Measurements from ENCODE around the gene TOPAZ1.

DNA sequence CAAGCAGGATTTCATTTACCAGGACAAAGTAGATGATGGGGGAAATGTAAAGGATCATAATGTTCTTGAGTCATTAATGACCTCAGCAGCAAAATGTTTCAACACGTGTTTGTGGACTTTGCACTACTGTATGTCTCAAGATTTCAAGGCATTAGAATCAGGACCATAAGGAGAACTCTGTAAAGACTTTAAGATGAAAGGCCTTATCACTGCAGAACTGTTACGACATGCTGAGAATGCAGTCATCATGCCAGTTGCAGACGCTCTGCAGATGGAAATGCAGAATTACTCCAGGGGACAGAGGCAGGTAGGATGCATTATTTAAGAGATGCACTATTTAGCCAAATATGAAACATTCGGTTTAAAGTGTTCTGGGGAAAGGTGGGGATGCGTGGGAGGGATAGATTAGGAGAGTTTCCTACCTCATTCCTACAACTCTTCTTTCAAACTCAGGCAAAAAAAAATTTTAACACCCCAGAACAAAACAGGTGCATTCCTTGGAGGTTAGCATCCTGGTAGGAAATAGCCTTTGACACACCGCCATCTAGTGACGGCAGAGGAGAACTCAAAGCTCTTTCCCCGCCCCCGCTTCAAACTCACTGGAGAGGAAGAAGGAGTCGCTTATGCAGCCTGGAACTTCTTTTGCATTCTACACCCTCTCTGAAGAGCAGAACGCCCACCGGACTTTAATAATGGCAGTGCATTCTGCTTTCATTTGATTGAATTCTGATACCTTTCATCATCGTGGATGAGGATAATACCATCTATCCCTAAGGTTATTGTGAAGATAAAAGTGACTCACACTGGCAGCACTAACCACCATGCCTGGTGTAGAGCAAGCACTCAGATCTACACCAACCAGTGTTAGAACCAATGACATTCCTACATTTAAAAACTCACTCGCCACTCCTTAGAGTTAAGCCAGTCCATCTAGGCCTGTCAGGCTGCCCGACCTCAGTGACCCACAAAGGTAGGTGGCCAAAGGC, 43.1 kb upstream of the TOPAZ1 start:
- TF ChIP-seq, protein P1, sequence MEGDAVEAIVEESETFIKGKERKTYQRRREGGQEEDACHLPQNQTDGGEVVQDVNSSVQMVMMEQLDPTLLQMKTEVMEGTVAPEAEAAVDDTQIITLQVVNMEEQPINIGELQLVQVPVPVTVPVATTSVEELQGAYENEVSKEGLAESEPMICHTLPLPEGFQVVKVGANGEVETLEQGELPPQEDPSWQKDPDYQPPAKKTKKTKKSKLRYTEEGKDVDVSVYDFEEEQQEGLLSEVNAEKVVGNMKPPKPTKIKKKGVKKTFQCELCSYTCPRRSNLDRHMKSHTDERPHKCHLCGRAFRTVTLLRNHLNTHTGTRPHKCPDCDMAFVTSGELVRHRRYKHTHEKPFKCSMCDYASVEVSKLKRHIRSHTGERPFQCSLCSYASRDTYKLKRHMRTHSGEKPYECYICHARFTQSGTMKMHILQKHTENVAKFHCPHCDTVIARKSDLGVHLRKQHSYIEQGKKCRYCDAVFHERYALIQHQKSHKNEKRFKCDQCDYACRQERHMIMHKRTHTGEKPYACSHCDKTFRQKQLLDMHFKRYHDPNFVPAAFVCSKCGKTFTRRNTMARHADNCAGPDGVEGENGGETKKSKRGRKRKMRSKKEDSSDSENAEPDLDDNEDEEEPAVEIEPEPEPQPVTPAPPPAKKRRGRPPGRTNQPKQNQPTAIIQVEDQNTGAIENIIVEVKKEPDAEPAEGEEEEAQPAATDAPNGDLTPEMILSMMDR (IDR thresholded peaks at IDR 0.05; ENCODE audit: low read depth, low read length) = peak; percentile 93
- TF ChIP-seq EZH2phosphoT487 (IDR thresholded peaks at IDR 0.05; ENCODE audit: low read depth) = no peak

All from OCI-LY3 (cell line).